Esophagus squamous epithelium (tissue), 5 donors: ENCODE data around the gene MMGT1. TPM values are rescaled to one million over a fixed set of nuclear protein-coding genes. Genes with fewer than 3 reads are reported as not detected.
A peak's percentile ranks its signal among the peaks of the same experiment; 100 is the strongest.

Source experiments
- DNase-seq: peaks from one replicate; lab custom pipeline; 2025; lab: John Stamatoyannopoulos, UW
- H3K27ac ChIP-seq, 4 donors: fragments of 200-600 bp; sonication (generic); one replicate each; pipeline ENCODE4 v1.5.1; 2016 to 2019; ENCODE audit warnings: mild to moderate bottlenecking in 1 of 4
- H3K27me3 ChIP-seq, 4 donors: fragments of 200-600 bp; sonication (generic); 1 replicate in 3 of 4; 2 replicates in 1 of 4; pipeline versions ENCODE4 v1.5.1 to v1.6.0; 2017 to 2021; ENCODE audit warnings: antibody characterized with exemption in 1 of 4
- H3K36me3 ChIP-seq, 3 donors: fragments of 200-600 bp; sonication (generic); one replicate each; pipeline ENCODE4 v1.5.1; 2016 to 2019
- H3K4me1 ChIP-seq, 3 donors: fragments of 200-600 bp; sonication (generic); one replicate each; pipeline ENCODE4 v1.5.1; 2017 to 2019
- H3K4me3 ChIP-seq, 4 donors: fragments of 200-600 bp; sonication (generic); 1 replicate in 3 of 4; 2 replicates in 1 of 4; pipeline ENCODE4 v1.5.1; 2016 to 2019; ENCODE audit warnings: mild to moderate bottlenecking in 2 of 4, moderate library complexity in 1 of 4
- H3K9me3 ChIP-seq, 3 donors: fragments of 200-600 bp; sonication (generic); one replicate each; pipeline ENCODE4 v1.5.1; 2016 to 2019
- POLR2A ChIP-seq, 4 donors: fragments of 450-650 bp; IDR thresholded peaks; one replicate each; pipeline ENCODE4 v1.6.1; 2017; ENCODE audit warnings: antibody characterized with exemption in 4 of 4, mild to moderate bottlenecking in 4 of 4, moderate library complexity in 3 of 4
- WGBS, 2 donors: methylation state at CpG; one replicate each; pipeline ENCODE4 v1.1.5; 2018; 5-methylcytosine and 5-hydroxymethylcytosine counted together
- intact Hi-C: fragments of 100-400 bp; cut with DNase I; formaldehyde crosslinking; loops from one replicate; pipeline ENCODE4 v1.15.0; 2022
- total RNA-seq, 4 donors: library from RNA; depleted of rRNA; stranded (reverse); fragments of >200 nt; gene quantifications; one replicate each; pipeline ENCODE4 v1.1.0, GENCODE V29; 2016
- TF ChIP-seq, protein P1 (sequence below), 6 experiments: fragments of 450-650 bp in 4 of 6; fragments of 200-600 bp in 2 of 6; sonication (generic) in 2 of 6; IDR thresholded peaks; one replicate each; pipeline ENCODE4 v1.5.1; 2016 to 2019; ENCODE audit warnings: antibody characterized with exemption in 6 of 6, mild to moderate bottlenecking in 4 of 6, moderate library complexity in 4 of 6
- donor health status: DM: yes; HTN: yes; CAD: no.

The MMGT1 gene
- total RNA-seq, 4 donors from 2014 or later = 10.6 to 24.0 (median 18.2) TPM

DNA sequence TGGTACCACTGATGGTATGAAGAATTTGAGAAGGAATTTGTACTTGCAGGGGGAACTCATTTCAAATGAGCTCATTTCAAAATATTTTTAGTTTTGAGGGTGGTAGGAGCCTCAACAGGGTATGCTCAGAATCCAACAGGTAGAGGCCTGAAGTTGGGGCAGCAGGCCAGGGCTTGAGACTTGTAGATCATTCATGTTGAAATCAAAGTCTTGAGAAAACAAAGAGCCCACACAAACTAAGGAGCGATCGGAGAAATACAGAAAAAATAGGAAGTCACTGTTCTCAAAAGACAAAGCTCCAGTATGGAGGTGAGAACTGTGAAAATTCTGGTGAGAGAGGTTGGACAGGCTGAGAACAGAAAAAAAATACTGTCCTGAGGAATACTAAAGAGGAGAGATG, 10.5 kb upstream of the MMGT1 start:
- WGBS, 2 donors = 22 to 61% methylated on average over 2 of the region's 2 CpGs
- Histone ChIP-seq H3K27ac (peak overlapping the region; percentile 14 to 89 (median 84)), H3K36me3 (no peaks in the 10 kb centered on the region), H3K4me1 (peaks cover 0 to 33% (median 0%) of the 10 kb centered on the region in 3 donors), H3K9me3 (no peaks in the 10 kb centered on the region), H3K4me3 (peak overlapping the region in 2 of 4 donors; percentile 73 to 75), H3K27me3 (no peaks in the 10 kb centered on the region)
- TF ChIP-seq, protein P1, sequence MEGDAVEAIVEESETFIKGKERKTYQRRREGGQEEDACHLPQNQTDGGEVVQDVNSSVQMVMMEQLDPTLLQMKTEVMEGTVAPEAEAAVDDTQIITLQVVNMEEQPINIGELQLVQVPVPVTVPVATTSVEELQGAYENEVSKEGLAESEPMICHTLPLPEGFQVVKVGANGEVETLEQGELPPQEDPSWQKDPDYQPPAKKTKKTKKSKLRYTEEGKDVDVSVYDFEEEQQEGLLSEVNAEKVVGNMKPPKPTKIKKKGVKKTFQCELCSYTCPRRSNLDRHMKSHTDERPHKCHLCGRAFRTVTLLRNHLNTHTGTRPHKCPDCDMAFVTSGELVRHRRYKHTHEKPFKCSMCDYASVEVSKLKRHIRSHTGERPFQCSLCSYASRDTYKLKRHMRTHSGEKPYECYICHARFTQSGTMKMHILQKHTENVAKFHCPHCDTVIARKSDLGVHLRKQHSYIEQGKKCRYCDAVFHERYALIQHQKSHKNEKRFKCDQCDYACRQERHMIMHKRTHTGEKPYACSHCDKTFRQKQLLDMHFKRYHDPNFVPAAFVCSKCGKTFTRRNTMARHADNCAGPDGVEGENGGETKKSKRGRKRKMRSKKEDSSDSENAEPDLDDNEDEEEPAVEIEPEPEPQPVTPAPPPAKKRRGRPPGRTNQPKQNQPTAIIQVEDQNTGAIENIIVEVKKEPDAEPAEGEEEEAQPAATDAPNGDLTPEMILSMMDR (IDR thresholded peaks at IDR 0.05) = no peak
- no peak for TF ChIP-seq POLR2A (IDR thresholded peaks at IDR 0.05)
- intact Hi-C loops = no loop called here
- no peak for DNase-seq

DNA sequence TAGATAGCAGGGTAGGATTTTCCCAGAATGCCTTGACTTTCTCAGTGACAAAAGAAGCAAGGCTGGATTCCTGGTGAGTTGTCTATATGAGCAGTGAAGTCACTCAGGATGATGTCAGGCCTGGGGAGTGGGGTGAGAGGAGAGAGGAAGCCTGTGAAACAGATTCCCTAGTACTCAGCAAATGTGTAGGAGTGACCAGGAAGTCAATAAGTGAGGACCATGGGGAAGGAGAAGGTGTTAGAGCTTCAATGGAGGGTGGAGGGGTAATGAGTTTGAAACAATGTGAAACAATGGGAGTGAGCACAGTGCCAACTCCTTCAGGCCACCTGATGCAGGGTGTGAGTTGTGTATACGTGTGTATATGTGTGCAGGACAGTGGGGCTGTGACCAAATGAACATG, 9.1 kb upstream of the MMGT1 start:
- Histone ChIP-seq H3K27ac (no peak overlapping the region), H3K4me3 (no peak overlapping the region), H3K9me3 (no peaks in the 10 kb centered on the region), H3K27me3 (no peaks in the 10 kb centered on the region), H3K36me3 (no peaks in the 10 kb centered on the region), H3K4me1 (peaks cover 0 to 33% (median 0%) of the 10 kb centered on the region in 3 donors)
- no peak for DNase-seq
- TF ChIP-seq POLR2A (IDR thresholded peaks at IDR 0.05) = no peak
- TF ChIP-seq, protein P1 (IDR thresholded peaks at IDR 0.05) = no peak
- 33 to 35% methylated on average over 1 of the region's 1 CpG for WGBS, 2 donors
- intact Hi-C loops = no loop called here

DNA sequence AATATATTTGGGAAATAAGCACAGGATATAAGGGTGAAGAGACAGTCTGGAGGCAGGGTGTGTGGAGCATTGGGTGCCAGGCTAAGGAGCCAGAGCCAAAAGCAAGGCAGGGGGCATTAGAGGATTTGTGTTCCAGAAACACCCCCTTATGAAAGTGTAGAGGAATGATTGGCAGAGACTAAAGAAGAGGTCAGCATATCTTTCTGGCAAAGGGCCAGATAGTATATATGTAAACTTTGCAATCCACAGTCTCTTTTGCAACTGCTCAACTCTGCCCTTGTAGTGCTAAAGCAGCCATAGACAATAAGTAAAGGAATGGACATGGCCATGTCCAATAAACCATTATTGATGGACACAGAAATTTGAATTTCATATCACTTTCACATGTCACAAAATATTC, 7.9 kb upstream of the MMGT1 start:
- no peak for DNase-seq
- intact Hi-C loops = no loop called here
- Histone ChIP-seq H3K9me3 (no peaks in the 10 kb centered on the region), H3K27ac (no peak overlapping the region), H3K27me3 (no peaks in the 10 kb centered on the region), H3K4me3 (no peak overlapping the region), H3K36me3 (no peaks in the 10 kb centered on the region), H3K4me1 (peaks cover 0 to 22% (median 0%) of the 10 kb centered on the region in 3 donors)
- TF ChIP-seq, protein P1 (IDR thresholded peaks at IDR 0.05) = no peak
- TF ChIP-seq POLR2A (IDR thresholded peaks at IDR 0.05) = no peak

DNA sequence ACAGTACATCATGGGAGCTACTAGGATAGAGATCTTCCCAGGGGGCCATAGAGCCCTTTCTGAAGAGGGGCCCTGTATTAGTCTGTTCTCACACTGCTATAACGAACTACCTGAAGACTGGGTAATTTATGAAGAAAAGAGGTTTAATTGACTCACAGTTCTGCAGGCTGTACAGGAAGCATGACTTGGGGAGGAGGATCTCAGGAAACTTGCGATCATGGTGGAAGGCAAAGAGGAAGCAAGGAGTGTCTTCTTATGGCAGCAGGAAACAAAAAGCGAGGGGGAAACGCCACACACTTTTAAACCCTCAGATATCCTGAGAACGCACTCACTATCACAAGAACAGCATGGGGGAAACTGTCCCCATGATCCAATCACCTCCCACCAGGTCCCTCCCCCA, 7.2 kb upstream of the MMGT1 start:
- TF ChIP-seq, protein P1 (IDR thresholded peaks at IDR 0.05) = no peak
- no peak for TF ChIP-seq POLR2A (IDR thresholded peaks at IDR 0.05)
- no peaks in the 10 kb centered on the region for H3K9me3 ChIP-seq
- 67 to 82% methylated on average over 5 of the region's 5 CpGs for WGBS, 2 donors

DNA sequence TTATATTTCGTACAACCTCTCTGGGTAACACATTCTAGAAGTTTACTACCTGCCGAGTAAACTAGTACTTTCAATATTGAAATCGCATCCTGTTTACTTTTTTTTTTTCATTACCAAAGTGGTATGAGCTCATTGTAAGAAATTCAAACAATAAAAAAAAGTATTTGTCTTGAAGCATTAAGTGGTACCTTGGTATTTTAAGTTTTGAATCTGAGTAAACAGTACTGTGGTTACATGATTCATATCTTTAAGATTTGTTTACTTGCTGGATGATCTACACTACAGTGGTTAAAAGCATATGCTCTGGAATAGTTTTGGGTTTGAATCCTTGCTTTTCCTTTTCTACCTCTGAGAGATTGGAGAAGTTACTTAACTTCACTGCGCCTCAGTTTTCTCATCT, 3.8 kb upstream of the MMGT1 start:
- no peak for TF ChIP-seq POLR2A (IDR thresholded peaks at IDR 0.05)
- TF ChIP-seq, protein P1 (IDR thresholded peaks at IDR 0.05) = no peak
- Histone ChIP-seq H3K27me3 (no peaks in the 10 kb centered on the region), H3K4me3 (no peak overlapping the region), H3K27ac (no peak overlapping the region), H3K4me1 (peaks cover 0 to 12% (median 0%) of the 10 kb centered on the region in 3 donors), H3K36me3 (no peaks in the 10 kb centered on the region), H3K9me3 (no peaks in the 10 kb centered on the region)
- intact Hi-C loops = no loop called here
- 69 to 75% methylated on average over 4 of the region's 4 CpGs for WGBS, 2 donors
- DNase-seq = no peak

More for the DNA sequence above, 7.2 kb upstream of the MMGT1 start:
- peaks cover 0 to 15% (median 0%) of the 10 kb centered on the region in 3 donors for H3K4me1 ChIP-seq
- no peak for DNase-seq
- H3K27ac ChIP-seq = no peak overlapping the region
- H3K4me3 ChIP-seq = no peak overlapping the region
- intact Hi-C loops = no loop called here
- H3K36me3 ChIP-seq = no peaks in the 10 kb centered on the region
- H3K27me3 ChIP-seq = no peaks in the 10 kb centered on the region
